ENCODE measurements around the gene SV2C.

SV2C gene

GRCh38 chr5:76165711-76166374 lies 82.7 kb downstream of the SV2C start:
- no peak for DNase-seq

DNA sequence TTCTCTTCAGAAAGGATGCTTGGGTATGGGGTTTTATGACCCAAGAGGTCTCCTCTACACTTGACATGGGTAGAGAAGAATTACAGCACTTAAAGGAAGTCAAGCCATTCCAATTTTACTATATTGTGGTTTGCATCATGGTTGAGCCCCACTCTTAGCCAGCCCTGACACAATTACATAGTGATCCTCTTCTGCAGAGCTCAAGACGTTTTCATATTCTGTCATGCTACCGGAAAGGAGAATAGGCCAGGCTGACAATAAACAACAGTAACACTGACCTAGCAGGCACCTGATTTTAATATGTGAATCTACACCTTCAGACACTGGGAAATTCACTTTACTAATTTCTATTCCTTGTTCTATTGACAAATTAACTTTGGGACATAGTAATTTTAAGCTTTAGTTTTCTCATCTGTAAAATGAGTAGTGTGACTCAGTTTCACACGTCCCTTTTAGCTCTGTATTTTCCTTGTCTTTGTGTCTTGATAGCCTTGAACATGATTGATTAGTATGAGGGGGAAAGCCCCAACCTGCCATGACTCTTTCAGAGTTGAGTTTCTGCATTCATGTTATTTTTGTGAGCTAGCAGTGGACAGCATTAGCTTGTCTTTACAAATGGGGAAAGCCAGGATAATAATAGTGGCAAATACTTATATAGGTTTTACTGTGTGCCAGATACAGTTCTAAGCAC lies 83.8 kb downstream of the SV2C start:
- no peak for DNase-seq

DNA sequence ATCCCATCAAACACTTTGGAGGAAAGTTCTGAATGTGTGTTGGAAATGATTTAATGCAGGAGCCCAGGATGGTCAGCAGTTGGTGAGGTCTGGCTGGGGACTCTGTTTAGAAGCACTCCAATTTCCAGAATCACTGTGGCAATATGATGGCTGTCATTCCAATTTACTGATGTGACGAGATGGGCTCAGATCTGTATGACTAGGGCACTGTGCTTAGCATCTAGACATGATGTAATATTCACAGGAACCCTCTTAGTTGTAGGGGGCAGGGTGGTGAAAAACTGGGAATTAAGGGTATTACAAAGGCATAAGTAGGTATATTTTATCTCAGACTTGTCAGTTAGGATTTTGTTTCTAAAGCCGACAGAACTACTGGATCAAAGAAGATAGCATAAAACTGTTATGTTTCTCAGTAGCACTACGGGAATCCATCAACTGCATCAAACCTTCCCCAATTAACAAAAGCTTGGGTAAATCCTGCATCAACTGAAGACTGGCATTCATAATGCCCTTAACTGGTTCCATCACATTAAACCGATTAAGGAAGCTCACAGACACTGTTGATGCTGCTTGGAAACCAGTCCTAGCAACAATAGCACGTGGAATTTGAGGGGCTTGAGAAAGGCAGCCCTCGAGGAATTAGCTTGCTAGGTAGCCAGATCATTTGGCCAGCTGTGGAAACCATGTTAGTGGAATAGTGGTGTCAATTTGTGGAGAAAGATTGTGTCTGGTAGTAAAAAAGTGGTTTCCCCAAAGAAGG lies 86.1 kb downstream of the SV2C start:
- DNase-seq = no peak

DNA sequence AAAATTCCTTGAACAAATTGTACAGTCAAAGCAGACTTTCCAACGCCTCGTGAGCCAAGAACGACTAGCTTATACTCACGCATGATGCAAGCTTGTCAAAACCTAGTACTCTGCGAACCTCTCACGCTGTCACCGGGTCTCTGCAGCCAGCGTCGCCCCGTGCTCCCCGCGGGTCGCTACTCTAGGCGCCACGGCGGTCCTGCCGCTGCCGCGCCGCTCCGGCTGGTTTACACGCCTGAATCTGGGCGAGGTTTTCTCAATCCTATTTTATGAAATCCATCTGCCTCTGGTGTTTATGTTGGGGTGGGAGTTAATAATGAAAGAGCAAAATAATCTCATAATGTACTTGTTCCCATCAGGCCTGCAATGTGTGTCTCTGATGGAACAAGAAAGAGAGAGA lies 90.9 kb downstream of the SV2C start:
- no peak for DNase-seq

GRCh38 chr5:76175051-76175666 lies 92.0 kb downstream of the SV2C start:
- DNase-seq = no peak

DNA sequence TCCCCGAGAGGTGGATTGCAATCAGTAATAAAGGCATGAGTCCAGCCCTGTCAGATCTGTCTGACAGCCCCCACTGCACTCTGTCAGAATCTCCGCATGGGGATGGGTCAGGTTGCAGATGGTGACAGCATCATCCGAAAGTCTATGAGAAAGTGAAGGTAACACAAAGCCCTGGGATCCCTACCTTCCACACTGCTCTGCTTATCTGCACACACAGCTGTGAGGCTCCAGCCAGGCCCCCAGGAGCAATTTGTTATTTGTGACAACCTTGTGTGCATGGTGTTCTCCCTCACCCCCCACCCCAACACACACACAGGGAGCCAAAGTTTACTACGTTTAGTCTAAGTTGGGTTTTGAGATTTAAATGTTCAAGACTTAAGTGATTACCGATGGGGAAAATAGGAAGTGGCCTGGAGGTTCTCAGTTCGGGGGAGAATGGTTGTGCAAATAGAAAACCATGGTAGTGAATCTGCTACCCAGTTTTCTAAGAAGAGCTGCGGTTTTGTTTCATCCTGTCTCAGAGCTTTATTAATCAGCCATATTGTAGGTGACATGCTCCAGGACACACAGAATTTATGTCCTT lies 92.7 kb downstream of the SV2C start:
- no peak for DNase-seq

DNA sequence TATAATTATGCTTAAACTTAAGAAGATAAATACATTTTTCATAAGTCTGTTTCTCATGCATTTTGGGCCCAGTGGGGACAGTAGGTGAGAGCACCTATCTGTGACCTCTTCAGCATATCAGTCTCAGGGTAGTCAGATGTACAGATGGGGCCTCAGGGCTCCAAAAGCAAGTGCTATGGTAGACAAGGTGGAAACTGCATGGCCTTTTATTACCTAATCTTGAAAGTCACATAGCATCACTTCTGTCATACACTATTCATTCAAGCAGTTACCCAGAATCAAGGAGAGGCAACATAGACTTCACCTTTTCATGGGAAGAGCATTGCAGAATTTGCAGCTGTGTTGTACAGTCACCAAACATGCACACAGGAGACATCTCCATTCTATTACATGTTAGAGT lies 94.8 kb downstream of the SV2C start:
- DNase-seq = no peak

- no peak for DNase-seq
Observed at GRCh38 chr5:76178913-76179312, 95.7 kb downstream of the SV2C start.

DNA sequence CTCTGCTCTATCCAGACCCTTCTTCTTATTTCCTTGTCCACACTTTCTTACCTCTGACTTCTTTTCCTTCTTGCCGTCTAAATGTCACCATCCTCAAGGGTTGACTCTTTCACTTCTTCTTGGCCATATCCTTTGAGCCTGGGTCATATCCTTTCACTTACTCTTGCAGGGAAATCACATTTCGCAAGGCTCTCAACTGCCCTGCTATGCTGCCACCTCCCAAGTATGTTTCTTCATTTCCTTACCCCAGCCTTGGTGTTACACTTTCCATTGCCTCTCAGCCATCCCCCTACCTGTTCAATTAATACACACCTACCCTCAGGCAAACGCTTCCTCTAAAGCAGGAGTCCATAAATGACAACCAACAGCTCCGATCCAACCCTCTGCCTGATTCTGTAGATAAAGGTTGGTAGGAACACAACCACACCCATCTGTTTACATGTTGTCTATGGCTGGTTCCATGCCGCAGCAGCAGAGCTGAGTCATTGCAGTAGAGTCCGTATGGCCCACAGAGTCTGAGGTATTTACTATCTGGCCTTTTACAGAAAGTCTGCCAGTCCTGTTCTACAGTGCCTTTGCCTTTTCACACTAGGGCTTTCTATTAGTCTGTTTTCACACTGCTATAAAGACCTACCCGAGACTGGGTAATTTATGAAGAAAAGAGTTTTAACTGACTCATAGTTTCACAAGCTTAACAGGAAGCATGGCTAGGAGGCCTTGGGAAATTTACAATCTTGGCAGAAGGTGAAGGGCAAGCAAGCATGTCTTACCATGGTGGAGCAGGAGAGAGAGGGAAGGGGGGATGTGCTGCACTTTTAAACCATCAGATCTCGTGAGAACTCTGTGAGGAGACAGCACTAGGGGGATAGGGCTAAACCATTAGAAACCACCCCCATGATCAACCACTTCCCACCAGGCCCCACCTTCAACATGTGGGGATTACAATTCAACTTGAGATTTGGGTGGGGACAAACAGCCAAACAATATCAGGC lies 97.9 kb downstream of the SV2C start:
- DNase-seq = no peak

DNA sequence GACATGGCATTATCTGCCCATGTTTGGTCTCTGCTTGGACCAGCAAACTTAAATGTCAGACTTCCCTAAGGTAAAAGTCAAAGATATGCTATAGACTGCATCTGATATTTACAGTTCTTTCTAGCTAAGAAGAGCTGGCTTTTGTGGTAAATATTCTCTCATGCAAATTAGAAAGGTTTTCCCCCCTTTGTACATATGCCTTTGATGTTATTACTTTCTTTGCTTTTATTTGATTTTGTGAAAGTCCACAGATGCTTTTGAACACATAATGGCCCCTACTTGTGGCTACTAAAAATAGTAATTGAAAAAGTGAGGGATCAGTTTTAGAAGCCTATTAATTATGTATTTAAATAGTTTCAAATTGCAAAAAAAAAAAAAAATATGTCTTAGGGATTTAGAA lies 104.2 kb downstream of the SV2C start:
- DNase-seq = no peak

GRCh38 chr5:76190356-76190755 lies 107.2 kb downstream of the SV2C start:
- DNase-seq = no peak

GRCh38 chr5:76192837-76193236 lies 109.7 kb downstream of the SV2C start:
- DNase-seq = no peak

- no peak for DNase-seq
Observed at GRCh38 chr5:76193635-76194034, 110.5 kb downstream of the SV2C start.

DNA sequence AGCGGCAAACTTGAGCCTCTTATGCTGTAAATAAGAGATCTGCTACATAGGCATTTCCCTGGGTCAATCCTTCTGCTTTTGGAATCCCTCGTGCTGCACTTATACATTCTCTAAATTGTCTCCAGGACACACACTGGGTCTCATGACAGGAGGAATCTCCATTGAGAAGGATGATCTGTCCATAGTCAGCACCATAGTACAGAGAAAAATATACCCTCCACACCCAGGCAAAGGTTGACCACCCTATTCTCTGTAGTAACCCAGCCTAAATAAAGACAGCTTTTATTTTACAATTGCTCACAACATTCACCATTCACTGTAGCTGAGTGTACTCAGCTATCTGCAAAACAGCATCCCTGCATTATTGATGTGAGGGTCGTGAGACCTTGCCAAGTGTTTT lies 111.2 kb downstream of the SV2C start:
- no peak for DNase-seq

- no peak for DNase-seq
Observed at GRCh38 chr5:76196457-76196856, 113.3 kb downstream of the SV2C start.

- no peak for DNase-seq
Observed at GRCh38 chr5:76196886-76197489, 113.8 kb downstream of the SV2C start.

- no peak for DNase-seq
Observed at GRCh38 chr5:76197726-76198125, 114.5 kb downstream of the SV2C start.

GRCh38 chr5:76199336-76200318 lies 116.4 kb downstream of the SV2C start:
- DNase-seq = no peak

GRCh38 chr5:76202182-76202581 lies 119.0 kb downstream of the SV2C start:
- DNase-seq = no peak

DNA sequence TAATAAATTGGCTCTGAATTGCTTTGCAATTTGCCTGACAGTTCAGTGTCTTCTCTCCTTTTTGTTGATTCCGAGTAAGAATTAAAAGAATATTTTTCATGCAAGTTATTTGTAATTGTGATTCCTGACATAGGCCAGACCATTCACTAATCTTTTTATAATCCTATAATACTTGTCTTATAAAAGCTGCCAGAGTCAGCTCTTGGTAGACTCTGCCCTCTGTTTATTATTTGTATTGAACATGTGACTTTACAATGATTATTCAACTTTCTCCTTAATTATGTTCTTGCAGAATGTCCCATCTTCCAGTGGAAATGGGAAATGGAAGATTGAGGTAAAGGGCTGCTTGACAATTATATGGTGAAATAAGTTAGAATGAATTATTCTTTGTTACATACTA lies 121.0 kb downstream of the SV2C start:
- DNase-seq = no peak

Measured in NCI-H2171 (cell line).